Breast epithelium (tissue), 3 donors: ENCODE data around the gene APCDD1.

Experiments
- POLR2AphosphoS5 ChIP-seq, 3 donors: sonication (generic); formaldehyde crosslinking; IDR thresholded peaks; one replicate each; pipeline ENCODE4 v1.6.1; 2017; ENCODE audit warnings: antibody characterized with exemption in 3 of 3
- TF ChIP-seq, protein P1 (sequence below), 3 donors: fragments of 450-650 bp; IDR thresholded peaks; one replicate each; pipeline ENCODE4 v1.5.1; 2016 to 2017; ENCODE audit warnings: antibody characterized with exemption in 3 of 3, mild to moderate bottlenecking in 3 of 3, moderate library complexity in 3 of 3

- TF ChIP-seq, protein P1, sequence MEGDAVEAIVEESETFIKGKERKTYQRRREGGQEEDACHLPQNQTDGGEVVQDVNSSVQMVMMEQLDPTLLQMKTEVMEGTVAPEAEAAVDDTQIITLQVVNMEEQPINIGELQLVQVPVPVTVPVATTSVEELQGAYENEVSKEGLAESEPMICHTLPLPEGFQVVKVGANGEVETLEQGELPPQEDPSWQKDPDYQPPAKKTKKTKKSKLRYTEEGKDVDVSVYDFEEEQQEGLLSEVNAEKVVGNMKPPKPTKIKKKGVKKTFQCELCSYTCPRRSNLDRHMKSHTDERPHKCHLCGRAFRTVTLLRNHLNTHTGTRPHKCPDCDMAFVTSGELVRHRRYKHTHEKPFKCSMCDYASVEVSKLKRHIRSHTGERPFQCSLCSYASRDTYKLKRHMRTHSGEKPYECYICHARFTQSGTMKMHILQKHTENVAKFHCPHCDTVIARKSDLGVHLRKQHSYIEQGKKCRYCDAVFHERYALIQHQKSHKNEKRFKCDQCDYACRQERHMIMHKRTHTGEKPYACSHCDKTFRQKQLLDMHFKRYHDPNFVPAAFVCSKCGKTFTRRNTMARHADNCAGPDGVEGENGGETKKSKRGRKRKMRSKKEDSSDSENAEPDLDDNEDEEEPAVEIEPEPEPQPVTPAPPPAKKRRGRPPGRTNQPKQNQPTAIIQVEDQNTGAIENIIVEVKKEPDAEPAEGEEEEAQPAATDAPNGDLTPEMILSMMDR (IDR thresholded peaks at IDR 0.05): no peak
- TF ChIP-seq POLR2AphosphoS5 (IDR thresholded peaks at IDR 0.05): no peak
These were observed 56.8 kb downstream of the APCDD1 start for GRCh38 chr18:10511236-10511635.
